HFF-Myc (cell line): ENCODE measurements around the gene CLDN4.

Experiments used
- DNase-seq: peaks from one replicate; pipeline ENCODE4 v3.0.0-alpha.2; 2011; ENCODE audit warnings: low read depth; ENCODE audit errors: extremely low read depth
- H3K4me3 ChIP-seq: replicated peaks from 2 replicates; pipeline ENCODE4 v1.5.1; 2011; ENCODE audit warnings: low read depth, mild to moderate bottlenecking, control low read depth, low read length
- CTCF ChIP-seq: IDR thresholded peaks from 2 replicates; pipeline ENCODE4 v1.5.1; 2012; ENCODE audit warnings: mild to moderate bottlenecking, low read depth, low read length, control low read depth; ENCODE audit errors: missing control alignments

The CLDN4 gene

GRCh38 chr7:73880755-73881328 is 50.0 kb downstream of the CLDN4 start:
- DNase-seq = no peak
- H3K4me3 ChIP-seq = no peak overlapping the region
- TF ChIP-seq CTCF = no peak

- TF ChIP-seq CTCF = no peak
- H3K4me3 ChIP-seq = no peak overlapping the region
- DNase-seq = no peak
Measured at GRCh38 chr7:73881352-73882046, 50.7 kb downstream of the CLDN4 start.

GRCh38 chr7:73882047-73882402 is 51.2 kb downstream of the CLDN4 start:
- no peak for TF ChIP-seq CTCF
- no peak for DNase-seq

More at GRCh38 chr7:73882047-73882402, 51.2 kb downstream of the CLDN4 start:
- H3K4me3 ChIP-seq = no peak overlapping the region
